Measurements from ENCODE around the gene KIF18B. TPM values are rescaled to one million over a fixed set of nuclear protein-coding genes. Genes with fewer than 3 reads are reported as not detected.

The KIF18B gene
- total and polyA plus RNA-seq, 2 of the 8 experiments (the other 6 are each of a cell fraction or from before 2014, with no cell fraction given): 39.0 to 59.4 TPM

DNA sequence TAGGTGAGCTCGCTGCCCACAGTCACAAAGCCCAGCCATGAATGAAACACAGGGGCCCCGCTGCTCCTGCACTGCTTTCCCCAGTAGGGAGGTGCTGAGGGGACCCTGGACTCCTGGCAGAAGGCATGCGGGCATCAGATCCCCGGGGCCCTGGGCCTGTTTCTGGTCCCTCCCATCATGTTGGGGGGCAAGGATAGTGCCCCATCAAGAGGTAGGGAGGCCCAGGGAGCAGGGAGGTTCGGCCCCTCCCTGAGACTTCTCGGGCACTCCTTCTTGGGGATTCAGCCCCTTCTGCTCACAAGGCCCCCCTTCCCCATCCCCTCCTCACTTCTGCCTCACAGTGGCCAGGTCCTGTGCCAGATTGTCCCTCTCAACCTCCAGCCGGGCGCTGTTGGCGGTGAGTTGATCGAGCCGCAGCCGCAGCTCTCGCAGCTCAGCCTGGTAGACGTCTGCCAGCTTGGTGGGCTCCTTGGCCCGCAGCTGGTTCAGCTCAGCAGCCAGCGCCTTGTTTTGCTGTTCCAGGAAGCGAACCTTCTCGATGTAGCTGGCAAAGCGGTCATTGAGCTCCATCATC lies 32.8 kb downstream of the KIF18B start:
- Histone ChIP-seq H3K27ac (ENCODE audit: low read depth, low read length) (no peak overlapping the region), H4K8ac (ENCODE audit: extremely low read depth, insufficient read depth, low read length) (no peak overlapping the region), H3K18ac (ENCODE audit: extremely low read depth, low read length) (no peak overlapping the region), H4K20me1 (replicated peaks in 1 of 2; ENCODE audit: control insufficient read depth in 1 of 2, insufficient read depth in 2 of 2, low read length in 2 of 2) (no peaks in the 10 kb centered on the region), H3K4me1 (replicated peaks in 1 of 4; ENCODE audit: control insufficient read depth in 3 of 4, insufficient read depth in 4 of 4, low read length in 3 of 4) (peaks cover 0 to 5% (median 5%) of the 10 kb centered on the region in 4 experiments; a peak in 5 of 7 replicates), H3K79me2 (ENCODE audit: control insufficient read depth in 1 of 2, insufficient read depth in 2 of 2, low read length in 2 of 2) (no peaks in the 10 kb centered on the region), H4K91ac (replicated peaks; ENCODE audit: insufficient read length, low read length) (no peak overlapping the region), H2AFZ (ENCODE audit: low read length) (no peak overlapping the region), H2BK120ac (replicated peaks; ENCODE audit: low read depth, low read length) (no peak overlapping the region), H3K4ac (replicated peaks; ENCODE audit: insufficient read length, low read depth, low read length) (no peak overlapping the region), H3K23me2 (ENCODE audit: low read depth, low read length) (peaks cover 6% of the 10 kb centered on the region), H3K56ac (replicated peaks; ENCODE audit: insufficient read length, low read depth, low read length) (no peak overlapping the region), H2BK15ac (ENCODE audit: low read length) (no peak overlapping the region), H2AK5ac (ENCODE audit: low read depth, low read length) (no peak overlapping the region), H3K4me3 (ENCODE audit: extremely low read depth in 1 of 4, insufficient read depth in 2 of 4, low read depth in 3 of 4, low read length in 4 of 4) (no peak overlapping the region), H3K14ac (ENCODE audit: insufficient read length) (no peak overlapping the region), H3K9ac (replicated peaks in 1 of 4; ENCODE audit: extremely low read depth in 1 of 4, low read depth in 3 of 4, low read length in 3 of 4) (no peak overlapping the region), H3K27me3 (replicated peaks in 1 of 4; ENCODE audit: control insufficient read depth in 3 of 4, extremely low read depth in 1 of 4, insufficient read depth in 3 of 4, low read length in 3 of 4) (peaks cover 0 to 21% (median 15%) of the 10 kb centered on the region in 4 experiments; a peak in 6 of 7 replicates), H2BK20ac (ENCODE audit: low read length) (no peak overlapping the region), H2BK12ac (ENCODE audit: low read depth, low read length) (no peak overlapping the region), H3K36me3 (ENCODE audit: control insufficient read depth in 2 of 4, insufficient read depth in 4 of 4, low read length in 3 of 4) (no peaks in the 10 kb centered on the region), H3K4me2 (ENCODE audit: insufficient read depth in 1 of 2, low read depth in 2 of 2, low read length in 2 of 2) (no peak overlapping the region), H3K9me3 (ENCODE audit: insufficient read depth in 2 of 2, low read depth in 1 of 2, low read length in 1 of 2) (no peaks in the 10 kb centered on the region), H3K79me1 (ENCODE audit: low read depth, low read length) (no peaks in the 10 kb centered on the region), H2BK5ac (ENCODE audit: low read depth, low read length) (no peak overlapping the region), H4K5ac (ENCODE audit: insufficient read length, low read depth, low read length) (no peak overlapping the region), H3K23ac (ENCODE audit: insufficient read length) (no peak overlapping the region)
- ChIA-PET CTCF (ENCODE audit: partially characterized antibody) (interaction anchor here (0.6 to 8.4 kb wide), 9 partner anchors 7 to 339 kb away, joined by 3 to 83 read pairs (median 4); no protein-coding TSS in a partner anchor), POLR2A (ENCODE audit: partially characterized antibody) (interaction anchor here (1.2 kb wide), 1 partner anchor 11 kb away, joined by 4 read pairs; a partner anchor contains a TSS)
- no peak for DNase-seq (ENCODE audit: low read depth in 1 of 2, low spot score in 2 of 2)
- no peak for FAIRE-seq
- WGBS, 2 experiments (ENCODE audit: extremely low coverage in 1 of 2, insufficient coverage in 1 of 2, insufficient read length in 1 of 2, insufficient replicate concordance in 2 of 2, low coverage in 1 of 2, low lambda C conversion rate in 2 of 2, missing lambda C conversion rate in 1 of 2): 91% methylated on average over 19 of the region's 19 CpGs; no CpG with 5 or more reads in 1 of the 2 experiments
- TF ChIP-seq KDM4A (IDR thresholded peaks at IDR 0.05; ENCODE audit: low read depth, low read length, severe bottlenecking) (no peak), TEAD4 (IDR thresholded peaks at IDR 0.05; ENCODE audit: low read depth, low read length) (no peak)
